Gastrocnemius medialis (tissue), 4 donors: ENCODE results near the gene RIMBP2. TPM values are rescaled to one million over a fixed set of nuclear protein-coding genes. Genes with fewer than 3 reads are reported as not detected.

Experiments used
- ATAC-seq, 2 donors: fragments of 150-250 bp; one replicate each; pipeline ENCODE4 v1.9.1; 2016
- DNase-seq, 2 donors: peaks; one replicate each; pipeline ENCODE4 v3.0.0-alpha.2; 2019
- H3K27ac ChIP-seq, 4 donors: fragments of 200-600 bp; sonication (generic); 1 replicate in 1 of 4; 2 replicates in 3 of 4; pipeline ENCODE4 v1.5.1; 2016 to 2018; ENCODE audit warnings: mild to moderate bottlenecking in 2 of 4, moderate library complexity in 1 of 4
- H3K27me3 ChIP-seq, 3 donors: fragments of 200-600 bp; sonication (generic) in 2 of 3; 1 replicate in 1 of 3; 2 replicates in 2 of 3; pipeline versions ENCODE4 v1.5.1 to v1.6.0; 2016 to 2019; ENCODE audit warnings: mild to moderate bottlenecking in 1 of 3, moderate library complexity in 1 of 3
- H3K36me3 ChIP-seq, 2 donors: fragments of 200-600 bp; sonication (generic) in 1 of 2; one replicate each; pipeline ENCODE4 v1.5.1; 2017 to 2018
- H3K4me1 ChIP-seq, 2 donors: fragments of 200-600 bp; sonication (generic) in 1 of 2; one replicate each; pipeline ENCODE4 v1.5.1; 2016 to 2017; ENCODE audit warnings: mild to moderate bottlenecking in 2 of 2
- H3K4me3 ChIP-seq, 4 donors: fragments of 200-600 bp; sonication (generic) in 3 of 4; 1 replicate in 1 of 4; 2 replicates in 3 of 4; pipeline ENCODE4 v1.5.1; 2016 to 2019; ENCODE audit warnings: mild to moderate bottlenecking in 2 of 4
- H3K9me3 ChIP-seq, 3 donors: fragments of 200-600 bp; sonication (generic) in 2 of 3; 1 replicate in 1 of 3; 2 replicates in 2 of 3; pipeline ENCODE4 v1.5.1; 2016 to 2019
- POLR2A ChIP-seq, 2 donors: fragments of 450-650 bp; IDR thresholded peaks; one replicate each; pipeline ENCODE4 v1.6.1; 2017; ENCODE audit warnings: antibody characterized with exemption in 2 of 2, mild to moderate bottlenecking in 2 of 2, moderate library complexity in 2 of 2
- in situ Hi-C, 4 donors: fragments of 200-750 bp; cut with MboI; loops; one replicate each; pipeline versions ENCODE4 v1.15.0 to v1.8.0; 2017; ENCODE audit warnings: low sequenced_read_pairs in 4 of 4
- intact Hi-C: fragments of 100-400 bp; cut with DNase I; formaldehyde crosslinking; loops from one replicate; pipeline ENCODE4 v1.15.1; 2023; ENCODE audit warnings: low total_unique reads
- total RNA-seq, 4 donors: library from RNA; depleted of rRNA; stranded (reverse); fragments of >200 nt; gene quantifications; one replicate each; pipeline versions ENCODE4 v1.1.0 to v1.2.3, GENCODE V29; 2016
- TF ChIP-seq, protein P1 (sequence below), 5 experiments: fragments of 450-650 bp in 3 of 5; fragments of 200-600 bp in 2 of 5; sonication (generic) in 2 of 5; IDR thresholded peaks in 4 of 5; conservative IDR thresholded peaks in 1 of 5; 1 replicate in 4 of 5; 2 replicates in 1 of 5; pipeline ENCODE4 v1.5.1; 2016 to 2019; ENCODE audit warnings: antibody characterized with exemption in 5 of 5, mild to moderate bottlenecking in 3 of 5, moderate library complexity in 3 of 5

RIMBP2 gene
- total RNA-seq, 4 donors from 2014 or later, result 0.76 to 2.2 (median 1.2) TPM; not detected in 1

- TF ChIP-seq POLR2A (IDR thresholded peaks at IDR 0.05), result no peak
- TF ChIP-seq, protein P1, sequence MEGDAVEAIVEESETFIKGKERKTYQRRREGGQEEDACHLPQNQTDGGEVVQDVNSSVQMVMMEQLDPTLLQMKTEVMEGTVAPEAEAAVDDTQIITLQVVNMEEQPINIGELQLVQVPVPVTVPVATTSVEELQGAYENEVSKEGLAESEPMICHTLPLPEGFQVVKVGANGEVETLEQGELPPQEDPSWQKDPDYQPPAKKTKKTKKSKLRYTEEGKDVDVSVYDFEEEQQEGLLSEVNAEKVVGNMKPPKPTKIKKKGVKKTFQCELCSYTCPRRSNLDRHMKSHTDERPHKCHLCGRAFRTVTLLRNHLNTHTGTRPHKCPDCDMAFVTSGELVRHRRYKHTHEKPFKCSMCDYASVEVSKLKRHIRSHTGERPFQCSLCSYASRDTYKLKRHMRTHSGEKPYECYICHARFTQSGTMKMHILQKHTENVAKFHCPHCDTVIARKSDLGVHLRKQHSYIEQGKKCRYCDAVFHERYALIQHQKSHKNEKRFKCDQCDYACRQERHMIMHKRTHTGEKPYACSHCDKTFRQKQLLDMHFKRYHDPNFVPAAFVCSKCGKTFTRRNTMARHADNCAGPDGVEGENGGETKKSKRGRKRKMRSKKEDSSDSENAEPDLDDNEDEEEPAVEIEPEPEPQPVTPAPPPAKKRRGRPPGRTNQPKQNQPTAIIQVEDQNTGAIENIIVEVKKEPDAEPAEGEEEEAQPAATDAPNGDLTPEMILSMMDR (IDR thresholded peaks at IDR 0.05 in 4 of 5, conservative IDR thresholded peaks at IDR 0.05 in 1 of 5), result no peak
Observed at GRCh38 chr12:130491421-130492357, 224.4 kb downstream of the RIMBP2 start.

DNA sequence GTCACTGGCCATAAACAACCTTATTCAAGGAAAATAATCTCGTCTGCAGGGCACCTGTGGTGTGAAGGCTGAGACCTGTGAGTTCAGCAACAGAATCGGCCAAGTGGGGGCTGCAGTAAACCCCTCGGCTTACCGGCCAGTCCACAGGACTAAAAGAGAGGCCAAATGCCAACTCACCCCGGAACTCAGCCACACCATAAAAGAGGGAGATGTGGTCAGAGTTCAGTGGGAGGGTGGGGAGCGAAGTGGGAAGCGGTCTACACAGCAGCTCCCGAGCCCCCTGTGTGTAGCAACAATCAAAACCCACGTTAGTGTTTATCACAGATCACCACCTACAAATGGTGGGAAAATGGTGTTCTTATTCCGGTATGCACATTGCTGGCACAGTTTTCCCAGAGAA lies 225.4 kb downstream of the RIMBP2 start:
- no peak for DNase-seq
- intact Hi-C loops (no loop called here), in situ Hi-C loops (no loop called here)
- ATAC-seq, result no peak
- no peaks in the 10 kb centered on the region for H3K36me3 ChIP-seq
- H3K27me3 ChIP-seq, result no peaks in the 10 kb centered on the region
- H3K4me3 ChIP-seq, result no peak overlapping the region
- peaks cover 5 to 8% of the 10 kb centered on the region in 2 donors for H3K4me1 ChIP-seq
- no peak overlapping the region for H3K27ac ChIP-seq
- no peak for TF ChIP-seq POLR2A (IDR thresholded peaks at IDR 0.05)
- H3K9me3 ChIP-seq, result no peaks in the 10 kb centered on the region

More at GRCh38 chr12:130491421-130492357, 224.4 kb downstream of the RIMBP2 start:
- Histone ChIP-seq H3K27me3 (no peaks in the 10 kb centered on the region), H3K9me3 (no peaks in the 10 kb centered on the region), H3K4me1 (peaks cover 5 to 8% of the 10 kb centered on the region in 2 donors), H3K27ac (peak overlapping the region in 1 of 4 donors; percentile 13), H3K4me3 (peak overlapping the region; percentile 22 to 46 (median 32)), H3K36me3 (no peaks in the 10 kb centered on the region)
- in situ Hi-C loops, result no loop called here
- no peak for DNase-seq
- intact Hi-C loops, result no loop called here
- peak; percentile 52 to 85 for ATAC-seq

- no peak overlapping the region for H3K4me3 ChIP-seq
- in situ Hi-C loops, result no loop called here
- peaks cover 5 to 8% of the 10 kb centered on the region in 2 donors for H3K4me1 ChIP-seq
- TF ChIP-seq, protein P1 (IDR thresholded peaks at IDR 0.05 in 4 of 5, conservative IDR thresholded peaks at IDR 0.05 in 1 of 5), result no peak
- no peak for TF ChIP-seq POLR2A (IDR thresholded peaks at IDR 0.05)
- DNase-seq, result no peak
- no peaks in the 10 kb centered on the region for H3K27me3 ChIP-seq
- no peak for ATAC-seq
- H3K36me3 ChIP-seq, result no peaks in the 10 kb centered on the region
- H3K9me3 ChIP-seq, result no peaks in the 10 kb centered on the region
- no peak overlapping the region for H3K27ac ChIP-seq
- intact Hi-C loops, result no loop called here
Observed at GRCh38 chr12:130489293-130489692, 226.8 kb downstream of the RIMBP2 start.

DNA sequence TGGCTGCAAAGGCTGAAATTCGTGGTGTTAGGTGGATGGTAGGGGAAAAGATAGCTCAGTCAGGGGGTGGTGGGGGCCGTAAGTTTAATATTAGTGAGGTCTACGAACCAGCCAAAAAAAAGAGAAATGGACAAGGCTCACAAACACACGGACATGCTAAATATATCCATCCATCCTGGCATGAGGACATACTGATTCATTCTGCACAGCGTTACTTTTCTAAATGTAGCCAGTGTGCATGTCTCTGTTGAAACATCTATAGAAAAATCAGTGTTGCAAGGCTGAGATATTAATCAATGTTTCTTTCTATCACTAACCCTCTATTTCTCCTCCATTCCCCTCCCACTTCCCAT lies 227.8 kb downstream of the RIMBP2 start:
- H3K27ac ChIP-seq, result no peak overlapping the region
- peaks cover 5 to 8% of the 10 kb centered on the region in 2 donors for H3K4me1 ChIP-seq
- TF ChIP-seq, protein P1 (IDR thresholded peaks at IDR 0.05 in 4 of 5, conservative IDR thresholded peaks at IDR 0.05 in 1 of 5), result no peak
- TF ChIP-seq POLR2A (IDR thresholded peaks at IDR 0.05), result no peak
- H3K27me3 ChIP-seq, result no peaks in the 10 kb centered on the region
- no peaks in the 10 kb centered on the region for H3K36me3 ChIP-seq
- ATAC-seq, result peak in 1 of 2 donors; percentile 45
- in situ Hi-C loops (no loop called here), intact Hi-C loops (no loop called here)
- H3K4me3 ChIP-seq, result no peak overlapping the region
- H3K9me3 ChIP-seq, result no peaks in the 10 kb centered on the region
- DNase-seq, result no peak

- in situ Hi-C loops (no loop called here), intact Hi-C loops (no loop called here)
- TF ChIP-seq, protein P1 (IDR thresholded peaks at IDR 0.05 in 4 of 5, conservative IDR thresholded peaks at IDR 0.05 in 1 of 5), result no peak
- no peak for TF ChIP-seq POLR2A (IDR thresholded peaks at IDR 0.05)
Observed at GRCh38 chr12:130487636-130488357, 228.3 kb downstream of the RIMBP2 start.

More at GRCh38 chr12:130487636-130488357, 228.3 kb downstream of the RIMBP2 start:
- no peak for DNase-seq
- H3K27ac ChIP-seq, result no peak overlapping the region
- no peaks in the 10 kb centered on the region for H3K9me3 ChIP-seq
- H3K4me3 ChIP-seq, result no peak overlapping the region
- H3K36me3 ChIP-seq, result no peaks in the 10 kb centered on the region
- no peak for ATAC-seq
- H3K4me1 ChIP-seq, result peaks cover 5 to 8% of the 10 kb centered on the region in 2 donors
- no peaks in the 10 kb centered on the region for H3K27me3 ChIP-seq
